ENCODE data around the gene FAM193A. TPM values are rescaled to one million over a fixed set of nuclear protein-coding genes. Genes with fewer than 3 reads are reported as not detected.

FAM193A gene
- total RNA-seq, 4 donors from 2014 or later, result 27.7 to 40.4 (median 31.1) TPM

DNA sequence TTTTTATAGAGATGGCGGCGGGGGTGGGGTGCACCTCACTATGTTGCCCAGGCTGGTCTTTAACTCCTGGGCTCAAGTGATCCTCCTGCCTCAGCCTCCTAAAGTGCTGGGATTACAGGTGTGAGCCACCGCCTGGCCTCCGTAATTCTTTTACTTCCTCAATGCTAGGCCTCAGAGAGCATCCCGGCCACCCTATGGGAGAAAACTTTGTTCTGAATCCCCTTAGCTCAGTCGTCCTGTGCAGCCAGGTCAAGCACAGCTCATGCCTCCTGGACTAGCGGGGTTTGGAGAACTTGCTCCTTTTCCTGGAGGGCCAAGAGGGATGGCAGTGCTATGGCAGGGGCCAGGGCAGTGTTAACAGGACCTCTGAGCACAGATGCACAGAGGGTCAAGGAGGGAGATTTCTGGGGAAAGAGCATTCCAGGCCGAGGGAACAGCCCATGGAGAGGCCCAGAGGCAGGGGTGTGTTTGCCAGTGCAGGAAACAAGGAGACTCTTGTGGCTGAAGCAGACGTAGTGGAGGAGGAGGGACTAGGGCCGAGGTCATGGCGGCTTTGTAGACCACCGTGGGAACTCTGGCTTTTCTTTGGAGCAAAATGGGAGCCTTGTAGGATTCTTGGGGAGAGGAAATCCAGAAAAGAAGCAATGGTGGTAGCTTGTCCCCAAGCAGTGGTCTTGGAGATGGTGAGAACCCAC is 229.5 kb downstream of the FAM193A start:
- Histone ChIP-seq H3K27ac (no peak overlapping the region), H3K4me1 (peaks cover 3 to 24% (median 15%) of the 10 kb centered on the region in 4 donors), H3K4me3 (no peak overlapping the region), H3K9me3 (no peaks in the 10 kb centered on the region), H3K36me3 (no peaks in the 10 kb centered on the region), H3K27me3 (no peaks in the 10 kb centered on the region)
- TF ChIP-seq POLR2A (IDR thresholded peaks at IDR 0.05) (no peak), POLR2AphosphoS5 (IDR thresholded peaks at IDR 0.05) (no peak), EP300 (IDR thresholded peaks at IDR 0.05; ENCODE audit: low read depth) (no peak)
- TF ChIP-seq, protein P1, sequence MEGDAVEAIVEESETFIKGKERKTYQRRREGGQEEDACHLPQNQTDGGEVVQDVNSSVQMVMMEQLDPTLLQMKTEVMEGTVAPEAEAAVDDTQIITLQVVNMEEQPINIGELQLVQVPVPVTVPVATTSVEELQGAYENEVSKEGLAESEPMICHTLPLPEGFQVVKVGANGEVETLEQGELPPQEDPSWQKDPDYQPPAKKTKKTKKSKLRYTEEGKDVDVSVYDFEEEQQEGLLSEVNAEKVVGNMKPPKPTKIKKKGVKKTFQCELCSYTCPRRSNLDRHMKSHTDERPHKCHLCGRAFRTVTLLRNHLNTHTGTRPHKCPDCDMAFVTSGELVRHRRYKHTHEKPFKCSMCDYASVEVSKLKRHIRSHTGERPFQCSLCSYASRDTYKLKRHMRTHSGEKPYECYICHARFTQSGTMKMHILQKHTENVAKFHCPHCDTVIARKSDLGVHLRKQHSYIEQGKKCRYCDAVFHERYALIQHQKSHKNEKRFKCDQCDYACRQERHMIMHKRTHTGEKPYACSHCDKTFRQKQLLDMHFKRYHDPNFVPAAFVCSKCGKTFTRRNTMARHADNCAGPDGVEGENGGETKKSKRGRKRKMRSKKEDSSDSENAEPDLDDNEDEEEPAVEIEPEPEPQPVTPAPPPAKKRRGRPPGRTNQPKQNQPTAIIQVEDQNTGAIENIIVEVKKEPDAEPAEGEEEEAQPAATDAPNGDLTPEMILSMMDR (IDR thresholded peaks at IDR 0.05), result no peak
- in situ Hi-C loops (cut with MboI; ENCODE audit: low pct_ligation_motif_present in 1 of 4, low pct_unique_long_range_greater_than_20kb in 1 of 4, low sequenced_read_pairs in 3 of 4) (loop anchor here (10.0 to 25.0 kb wide), 3 partner anchors 171 to 189 kb away; no protein-coding TSS in a partner anchor), intact Hi-C loops (cut with DNase I; ENCODE audit: low total_unique reads) (loop anchor here (10.0 kb wide), 2 partner anchors 109 to 279 kb away; no protein-coding TSS in a partner anchor)
- WGBS, 2 donors (ENCODE audit: low coverage in 1 of 2), result 91 to 100% methylated on average over 2 to 12 of the region's 12 CpGs
- no peak for DNase-seq

DNA sequence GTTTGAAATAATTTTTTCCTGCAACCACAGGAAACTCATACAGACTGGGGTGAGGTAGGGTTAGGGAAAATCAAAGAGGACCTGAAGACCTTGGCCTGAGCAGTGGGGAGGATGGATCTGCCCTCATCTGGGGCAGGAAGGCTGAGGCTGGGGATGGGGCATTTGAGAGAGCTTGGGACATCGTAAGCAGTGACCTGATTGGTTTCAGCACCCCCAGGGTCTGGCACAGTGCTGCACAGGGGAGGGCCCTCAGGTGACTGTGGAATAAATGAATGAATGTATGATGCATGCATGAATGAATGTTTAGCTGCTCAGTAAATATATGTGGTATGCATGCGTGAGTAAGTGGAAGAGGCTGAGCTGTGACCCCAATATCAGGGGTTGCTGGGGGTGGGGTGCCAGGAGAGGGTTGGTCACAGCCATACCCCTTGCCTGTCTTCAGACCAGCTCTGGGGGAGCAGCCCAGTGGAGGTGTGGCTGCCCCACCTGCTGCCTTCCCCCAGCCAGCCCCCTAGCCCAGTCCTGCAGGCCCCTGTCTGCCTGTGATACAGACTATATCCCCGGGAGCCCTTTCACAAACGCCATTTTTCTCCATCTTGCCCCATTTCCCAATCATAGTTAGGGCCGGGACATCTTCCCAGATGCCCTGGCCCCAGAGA is 230.7 kb downstream of the FAM193A start:
- Histone ChIP-seq H3K4me1 (peaks cover 0 to 19% (median 6%) of the 10 kb centered on the region in 4 donors), H3K27ac (no peak overlapping the region), H3K9me3 (no peaks in the 10 kb centered on the region), H3K36me3 (no peaks in the 10 kb centered on the region), H3K27me3 (no peaks in the 10 kb centered on the region), H3K4me3 (no peak overlapping the region)
- intact Hi-C loops (cut with DNase I; ENCODE audit: low total_unique reads) (loop anchor here (10.0 kb wide), 2 partner anchors 108 to 278 kb away; no protein-coding TSS in a partner anchor), in situ Hi-C loops (cut with MboI; ENCODE audit: low pct_ligation_motif_present in 1 of 4, low pct_unique_long_range_greater_than_20kb in 1 of 4, low sequenced_read_pairs in 3 of 4) (loop anchor here (10.0 to 25.0 kb wide), 3 partner anchors 170 to 188 kb away; no protein-coding TSS in a partner anchor)
- TF ChIP-seq POLR2A (IDR thresholded peaks at IDR 0.05) (no peak), POLR2AphosphoS5 (IDR thresholded peaks at IDR 0.05) (no peak)
- DNase-seq, result peak; percentile 5
- WGBS, 2 donors (ENCODE audit: low coverage in 1 of 2), result 90% methylated on average over 5 of the region's 5 CpGs; no CpG with 5 or more reads in 1 of the 2 donors

GRCh38 chr4:2767705-2768074 is 231.2 kb downstream of the FAM193A start:
- TF ChIP-seq EP300 (IDR thresholded peaks at IDR 0.05; ENCODE audit: low read depth) (no peak), POLR2A (IDR thresholded peaks at IDR 0.05) (no peak), POLR2AphosphoS5 (IDR thresholded peaks at IDR 0.05) (no peak)
- TF ChIP-seq, protein P1 (IDR thresholded peaks at IDR 0.05), result no peak
- peaks cover 0 to 15% (median 6%) of the 10 kb centered on the region in 4 donors for H3K4me1 ChIP-seq
- no peaks in the 10 kb centered on the region for H3K27me3 ChIP-seq
- intact Hi-C loops (cut with DNase I; ENCODE audit: low total_unique reads) (loop anchor here (10.0 kb wide), 2 partner anchors 107 to 277 kb away; no protein-coding TSS in a partner anchor), in situ Hi-C loops (cut with MboI; ENCODE audit: low pct_ligation_motif_present in 1 of 4, low pct_unique_long_range_greater_than_20kb in 1 of 4, low sequenced_read_pairs in 3 of 4) (loop anchor here (10.0 to 25.0 kb wide), 3 partner anchors 170 to 187 kb away; no protein-coding TSS in a partner anchor)
- no peaks in the 10 kb centered on the region for H3K36me3 ChIP-seq
- H3K4me3 ChIP-seq, result no peak overlapping the region
- H3K9me3 ChIP-seq, result no peaks in the 10 kb centered on the region
- peak; percentile 7 for DNase-seq
- WGBS, 2 donors (ENCODE audit: low coverage in 1 of 2), result 87% methylated on average over 11 of the region's 11 CpGs; no CpG with 5 or more reads in 1 of the 2 donors
- H3K27ac ChIP-seq, result no peak overlapping the region

GRCh38 chr4:2768124-2768523 is 231.7 kb downstream of the FAM193A start:
- peak; percentile 1 for DNase-seq
- Histone ChIP-seq H3K4me3 (no peak overlapping the region), H3K27me3 (no peaks in the 10 kb centered on the region), H3K36me3 (no peaks in the 10 kb centered on the region), H3K9me3 (no peaks in the 10 kb centered on the region), H3K4me1 (peaks cover 0 to 15% (median 6%) of the 10 kb centered on the region in 4 donors), H3K27ac (no peak overlapping the region)
- intact Hi-C loops (cut with DNase I; ENCODE audit: low total_unique reads) (loop anchor here (10.0 kb wide), 2 partner anchors 107 to 277 kb away; no protein-coding TSS in a partner anchor), in situ Hi-C loops (cut with MboI; ENCODE audit: low pct_ligation_motif_present in 1 of 4, low pct_unique_long_range_greater_than_20kb in 1 of 4, low sequenced_read_pairs in 3 of 4) (loop anchor here (10.0 to 25.0 kb wide), 3 partner anchors 169 to 187 kb away; no protein-coding TSS in a partner anchor)
- WGBS, 2 donors (ENCODE audit: low coverage in 1 of 2), result 89% methylated on average over 9 of the region's 9 CpGs; no CpG with 5 or more reads in 1 of the 2 donors
- TF ChIP-seq POLR2AphosphoS5 (IDR thresholded peaks at IDR 0.05), result no peak
- no peak for TF ChIP-seq EP300 (IDR thresholded peaks at IDR 0.05; ENCODE audit: low read depth)
- TF ChIP-seq, protein P1 (IDR thresholded peaks at IDR 0.05), result no peak
- no peak for TF ChIP-seq POLR2A (IDR thresholded peaks at IDR 0.05)

All from transverse colon (tissue), 4 donors.